H9 (cell line): ENCODE data around the gene LORICRIN. TPM values are rescaled to one million over a fixed set of nuclear protein-coding genes. Genes with fewer than 3 reads are reported as not detected.

ENCODE experiments used
- DNase-seq: peaks from one replicate; pipeline ENCODE4 v3.0.0-alpha.2; 2017
- H2AFZ ChIP-seq: one replicate; pipeline ENCODE4 v1.6.1; 2013; ENCODE audit warnings: mild to moderate bottlenecking, low read length, control low read depth, moderate library complexity
- H2AK5ac ChIP-seq: 2 replicates; pipeline ENCODE4 v1.6.1; 2013; ENCODE audit warnings: low read length, control low read depth, mixed read lengths; ENCODE audit not compliant: insufficient read length
- H2BK120ac ChIP-seq: one replicate; pipeline ENCODE4 v1.6.1; 2013; ENCODE audit warnings: low read depth, mild to moderate bottlenecking, low read length, control low read depth, inconsistent platforms; ENCODE audit not compliant: poor library complexity, severe bottlenecking
- H2BK12ac ChIP-seq: 2 replicates; pipeline ENCODE4 v1.6.1; 2013; ENCODE audit warnings: low read length, control low read depth, mixed read lengths, low read depth; ENCODE audit not compliant: insufficient read length
- H2BK15ac ChIP-seq: 2 replicates; pipeline ENCODE4 v1.6.1; 2013; ENCODE audit warnings: low read depth, low read length, control low read depth
- H2BK20ac ChIP-seq: one replicate; pipeline ENCODE4 v1.6.1; 2013; ENCODE audit warnings: low read depth, mild to moderate bottlenecking, low read length, control low read depth, inconsistent platforms; ENCODE audit not compliant: poor library complexity, severe bottlenecking
- H2BK5ac ChIP-seq: 2 replicates; pipeline ENCODE4 v1.6.1; 2013; ENCODE audit warnings: low read length, control low read depth, mixed read lengths; ENCODE audit not compliant: insufficient read length
- H3K14ac ChIP-seq: 2 replicates; pipeline ENCODE4 v1.6.1; 2013; ENCODE audit warnings: low read length, control low read depth; ENCODE audit not compliant: insufficient read depth
- H3K18ac ChIP-seq: 2 replicates; pipeline ENCODE4 v1.6.1; 2013; ENCODE audit warnings: low read depth, mild to moderate bottlenecking, mixed read lengths, low read length, control low read depth; ENCODE audit not compliant: insufficient read length
- H3K23ac ChIP-seq: 2 replicates; pipeline ENCODE4 v1.6.1; 2013; ENCODE audit warnings: low read length, control low read depth, mixed read lengths, low read depth; ENCODE audit not compliant: insufficient read length
- H3K23me2 ChIP-seq: 2 replicates; pipeline ENCODE4 v1.6.1; 2013; ENCODE audit warnings: low read depth, mild to moderate bottlenecking, mixed read lengths, low read length, control low read depth; ENCODE audit not compliant: insufficient read length, poor library complexity, severe bottlenecking
- H3K27ac ChIP-seq: 2 replicates; pipeline ENCODE4 v1.5.1; 2013; ENCODE audit warnings: low read length, control low read depth, mixed read lengths, low read depth; ENCODE audit not compliant: insufficient read length
- H3K27me3 ChIP-seq: 2 replicates; pipeline ENCODE4 v1.6.1; 2013; ENCODE audit warnings: low read length, control low read depth, inconsistent platforms; ENCODE audit not compliant: insufficient read depth
- H3K4ac ChIP-seq: 2 replicates; pipeline ENCODE4 v1.6.1; 2013; ENCODE audit warnings: low read depth, mild to moderate bottlenecking, control low read depth, inconsistent platforms, low read length, moderate library complexity
- H3K4me1 ChIP-seq: 2 replicates; pipeline ENCODE4 v1.6.1; 2013; ENCODE audit warnings: low read length, control low read depth, inconsistent platforms; ENCODE audit not compliant: insufficient read depth
- H3K4me2 ChIP-seq: 2 replicates; pipeline ENCODE4 v1.6.1; 2013; ENCODE audit warnings: low read length, control low read depth, mixed read lengths; ENCODE audit not compliant: insufficient read length, insufficient read depth
- H3K56ac ChIP-seq: 2 replicates; pipeline ENCODE4 v1.6.1; 2013; ENCODE audit warnings: low read depth, mild to moderate bottlenecking, mixed read lengths, low read length, control low read depth; ENCODE audit not compliant: insufficient read length
- H3K79me1 ChIP-seq: 2 replicates; pipeline ENCODE4 v1.6.1; 2013; ENCODE audit warnings: low read depth, mild to moderate bottlenecking, moderate library complexity, low read length, control low read depth, inconsistent platforms; ENCODE audit not compliant: insufficient read depth, poor library complexity, severe bottlenecking
- H3K79me2 ChIP-seq: 2 replicates; pipeline ENCODE4 v1.6.1; 2013; ENCODE audit warnings: low read length, control low read depth, inconsistent platforms; ENCODE audit not compliant: insufficient read depth
- H3K9ac ChIP-seq: 2 replicates; pipeline ENCODE4 v1.6.1; 2013; ENCODE audit warnings: low read length, control low read depth, mixed read lengths; ENCODE audit not compliant: insufficient read length; ENCODE audit errors: extremely low read depth
- H3K9me3 ChIP-seq: one replicate; pipeline ENCODE4 v1.6.1; 2013; ENCODE audit warnings: low read depth, low read length, inconsistent platforms; ENCODE audit not compliant: control insufficient read depth
- H3T11ph ChIP-seq: one replicate; pipeline ENCODE4 v1.6.1; 2013; ENCODE audit warnings: mild to moderate bottlenecking, low read length, control low read depth, inconsistent platforms
- H4K20me1 ChIP-seq: one replicate; pipeline ENCODE4 v1.6.1; 2013; ENCODE audit not compliant: control insufficient read depth, insufficient read length, insufficient read depth
- H4K5ac ChIP-seq: 2 replicates; pipeline ENCODE4 v1.6.1; 2013; ENCODE audit warnings: low read depth, mild to moderate bottlenecking, mixed read lengths, low read length, control low read depth; ENCODE audit not compliant: insufficient read length
- H4K8ac ChIP-seq: replicated peaks from 2 replicates; pipeline ENCODE4 v1.6.1; 2013; ENCODE audit warnings: low read length, control low read depth, mixed read lengths, low read depth; ENCODE audit not compliant: insufficient read length
- H4K91ac ChIP-seq: 2 replicates; pipeline ENCODE4 v1.6.1; 2013; ENCODE audit warnings: low read depth, mild to moderate bottlenecking, moderate library complexity, mixed read lengths, low read length, control low read depth; ENCODE audit not compliant: insufficient read length
- H3K27ac Mint-ChIP-seq, 3 experiments: 2 replicates in 2 of 3; 3 replicates in 1 of 3; pipeline ENCODE4 v1.8.0; 2020 to 2021; ENCODE audit warnings: mixed read lengths in 3 of 3, mild to moderate bottlenecking in 1 of 3, moderate library complexity in 1 of 3
- H3K27me3 Mint-ChIP-seq: 2 replicates; pipeline ENCODE4 v1.8.0; 2021; ENCODE audit warnings: low read depth, mild to moderate bottlenecking, moderate library complexity, mixed read lengths
- H3K36me3 Mint-ChIP-seq, 3 experiments: 2 replicates in 2 of 3; 3 replicates in 1 of 3; pipeline ENCODE4 v1.8.0; 2020 to 2021; ENCODE audit warnings: low read depth in 3 of 3, mixed read lengths in 3 of 3; ENCODE audit not compliant: insufficient read depth in 1 of 3
- H3K4me1 Mint-ChIP-seq, 2 experiments: 2 replicates each; pipeline ENCODE4 v1.8.0; 2020; ENCODE audit warnings: mixed read lengths in 2 of 2
- H3K4me3 Mint-ChIP-seq, 2 experiments: 2 replicates in 1 of 2; 3 replicates in 1 of 2; pipeline ENCODE4 v1.8.0; 2020 to 2021; ENCODE audit warnings: mild to moderate bottlenecking in 2 of 2, mixed read lengths in 2 of 2, moderate library complexity in 1 of 2
- H3K9me3 Mint-ChIP-seq, 2 experiments: 2 replicates in 1 of 2; 3 replicates in 1 of 2; pipeline ENCODE4 v1.8.0; 2020; ENCODE audit warnings: mild to moderate bottlenecking in 2 of 2, mixed read lengths in 2 of 2, moderate library complexity in 1 of 2
- CTCF ChIP-seq: fragments of 200-600 bp; sonication (generic); conservative IDR thresholded peaks from 3 replicates; pipeline ENCODE4 v1.8.0; 2021; ENCODE audit warnings: antibody characterized with exemption, mild to moderate bottlenecking
- WGBS: extraction: QIAGEN DNeasy Blood & Tissue Kit; methylation state at CpG from one replicate; pipeline ENCODE4 v1.1.7; 2013; ENCODE audit warnings: missing lambda C conversion rate, low lambda C conversion rate, mixed read lengths; ENCODE audit not compliant: insufficient read length; ENCODE audit errors: extremely low coverage; 5-methylcytosine and 5-hydroxymethylcytosine counted together
- total RNA-seq: library from RNA; stranded (reverse); gene quantifications from 2 replicates; pipeline ENCODE4 v1.2.1, GENCODE V29; 2021

Gene LORICRIN
- total RNA-seq, 1 experiment from 2014 or later: not detected

- no peak overlapping the region for H4K8ac ChIP-seq
- H3K4me1 Mint-ChIP-seq: no peaks in the 10 kb centered on the region
- H3K79me2 ChIP-seq: no peaks in the 10 kb centered on the region
- DNase-seq: no peak
- H3K4ac ChIP-seq: no peak overlapping the region
- no peak overlapping the region for H4K91ac ChIP-seq
- no peaks in the 10 kb centered on the region for H3K4me1 ChIP-seq
- no CpG with 5 or more reads among the region's 6 CpGs for whole genome bisulfite sequencing
- H3K27me3 Mint-ChIP-seq: peaks cover 15% of the 10 kb centered on the region
- no peak overlapping the region for H3K4me2 ChIP-seq
- H3K18ac ChIP-seq: no peak overlapping the region
- H4K5ac ChIP-seq: no peak overlapping the region
- no peak overlapping the region for H2BK120ac ChIP-seq
- H2BK20ac ChIP-seq: no peak overlapping the region
- no peaks in the 10 kb centered on the region; a peak in 2 of 5 replicates for H3K9me3 Mint-ChIP-seq
- H3K27ac ChIP-seq: no peak overlapping the region
- H3K14ac ChIP-seq: no peak overlapping the region
- no peak overlapping the region for H3K56ac ChIP-seq
- H3K79me1 ChIP-seq: no peaks in the 10 kb centered on the region
- H3K9ac ChIP-seq: no peak overlapping the region
- no peak overlapping the region for H2BK15ac ChIP-seq
- no peak overlapping the region for H3K27ac Mint-ChIP-seq
- H2BK5ac ChIP-seq: no peak overlapping the region
- H3K23me2 ChIP-seq: no peaks in the 10 kb centered on the region
- H3K27me3 ChIP-seq: no peaks in the 10 kb centered on the region
- no peak overlapping the region for H3T11ph ChIP-seq
- no peak overlapping the region for H3K23ac ChIP-seq
- H3K36me3 Mint-ChIP-seq: no peaks in the 10 kb centered on the region
- no peak overlapping the region for H2BK12ac ChIP-seq
- TF ChIP-seq CTCF: no peak
- H2AFZ ChIP-seq: no peak overlapping the region
- no peaks in the 10 kb centered on the region for H3K9me3 ChIP-seq
- H4K20me1 ChIP-seq: no peaks in the 10 kb centered on the region
- no peak overlapping the region for H2AK5ac ChIP-seq
- H3K4me3 Mint-ChIP-seq: no peak overlapping the region
These were observed 38.7 kb upstream of the LORICRIN start for GRCh38 chr1:153220606-153221303.
